PC-3 (cell line): ENCODE data around the gene TEAD1. TPM values are rescaled to one million over a fixed set of nuclear protein-coding genes. Genes with fewer than 3 reads are reported as not detected.

Experiments
- ATAC-seq: fragments of 200-7000 bp; cut with Tn5 transposase; 2 replicates; pipeline ENCODE4 v1.9.1; 2020; ENCODE audit warnings: mild to moderate bottlenecking, moderate library complexity
- BruUV-seq: library from RNA; stranded (reverse); fragments of 400-500 nt; replicated peaks from 2 replicates; lab custom pipeline; 2021; lab: Mats Ljungman, UMichigan
- CTCF ChIA-PET: fragments of 300-600 bp; sonication (Branson Sonifier 250); formaldehyde crosslinking; loops from one replicate; lab custom pipeline; 2022; ENCODE audit warnings: antibody characterized with exemption; lab: Charles Lee
- POLR2A ChIA-PET: fragments of 300-600 bp; sonication (Branson Sonifier 250); formaldehyde crosslinking; loops from one replicate; lab custom pipeline; 2022; ENCODE audit warnings: antibody characterized with exemption; ENCODE audit not compliant: unreplicated experiment; lab: Charles Lee
- DNase-seq: peaks from one replicate; pipeline ENCODE4 v3.0.0-alpha.2; 2015
- H2AFZ ChIP-seq: fragments of 300-600 bp; sonication (generic); 2 replicates; pipeline ENCODE4 v1.6.0; 2016; ENCODE audit warnings: antibody characterized with exemption, low read length
- H3F3A ChIP-seq: fragments of 300-600 bp; sonication (generic); one replicate; pipeline ENCODE4 v1.6.0; 2017; ENCODE audit warnings: antibody characterized with exemption, low read length, control low read depth, mild to moderate bottlenecking; ENCODE audit not compliant: unreplicated experiment
- H3K27ac ChIP-seq: fragments of 300-600 bp; sonication (generic); 2 replicates; pipeline ENCODE4 v1.5.1; 2016; ENCODE audit warnings: mild to moderate bottlenecking, low read length
- H3K27me3 ChIP-seq: fragments of 300-600 bp; sonication (generic); 2 replicates; pipeline ENCODE4 v1.6.1; 2016; ENCODE audit warnings: low read length, mixed read lengths
- H3K36me3 ChIP-seq: fragments of 300-600 bp; sonication (generic); 2 replicates; pipeline ENCODE4 v1.6.1; 2016; ENCODE audit warnings: low read depth, mixed run types, low read length, mixed read lengths
- H3K4me1 ChIP-seq: fragments of 300-600 bp; sonication (generic); 2 replicates; pipeline ENCODE4 v1.5.1; 2016; ENCODE audit warnings: low read length; ENCODE audit not compliant: insufficient read depth
- H3K4me2 ChIP-seq: fragments of 300-600 bp; sonication (generic); 2 replicates; pipeline ENCODE4 v1.6.0; 2016; ENCODE audit warnings: low read length
- H3K4me3 ChIP-seq: fragments of 300-600 bp; sonication (generic); 2 replicates; pipeline ENCODE4 v1.5.1; 2016; ENCODE audit warnings: mild to moderate bottlenecking, low read length, mixed read lengths
- H3K79me2 ChIP-seq: fragments of 300-600 bp; sonication (generic); 2 replicates; pipeline ENCODE4 v1.6.1; 2017; ENCODE audit warnings: low read length, mixed read lengths
- H3K9ac ChIP-seq: fragments of 300-600 bp; sonication (generic); 2 replicates; pipeline ENCODE4 v1.6.0; 2016; ENCODE audit warnings: mild to moderate bottlenecking, low read length
- H3K9me2 ChIP-seq: fragments of 300-600 bp; sonication (generic); replicated peaks from 2 replicates; pipeline ENCODE4 v1.6.1; 2016; ENCODE audit warnings: mixed run types, low read length, mixed read lengths
- H3K9me3 ChIP-seq: fragments of 300-600 bp; sonication (generic); 2 replicates; pipeline ENCODE4 v1.6.1; 2016; ENCODE audit warnings: low read length, mixed read lengths
- H4K20me1 ChIP-seq: fragments of 300-600 bp; sonication (generic); 2 replicates; pipeline ENCODE4 v1.6.1; 2016; ENCODE audit warnings: low read length, mixed read lengths
- EZH2 ChIP-seq: fragments of 300-600 bp; sonication (generic); IDR thresholded peaks from one replicate; pipeline ENCODE4 v1.6.1; 2017; ENCODE audit warnings: antibody characterized with exemption, mild to moderate bottlenecking, low read length; ENCODE audit not compliant: unreplicated experiment
- EZH2phosphoT487 ChIP-seq: fragments of 300-600 bp; sonication (generic); IDR thresholded peaks from 2 replicates; pipeline ENCODE4 v1.6.1; 2018; ENCODE audit warnings: mild to moderate bottlenecking, antibody characterized with exemption, low read length, borderline replicate concordance
- intact Hi-C: fragments of 100-400 bp; cut with micrococcal nuclease; formaldehyde crosslinking; loops from 2 replicates; pipeline ENCODE4 v1.9.0; 2023
- total RNA-seq: library from RNA; depleted of rRNA; stranded (reverse); fragments of >200 nt; gene quantifications from 2 replicates; pipeline ENCODE4 v1.2.3, GENCODE V29; 2014
- TF ChIP-seq, protein P1 (sequence below): fragments of 300-600 bp; sonication (generic); conservative IDR thresholded peaks from 2 replicates; pipeline ENCODE4 v1.5.1; 2017; ENCODE audit warnings: antibody characterized with exemption, low read depth, mild to moderate bottlenecking, low read length

TEAD1 gene
- total RNA-seq, 1 experiment from 2014 or later: 70.2 TPM

DNA sequence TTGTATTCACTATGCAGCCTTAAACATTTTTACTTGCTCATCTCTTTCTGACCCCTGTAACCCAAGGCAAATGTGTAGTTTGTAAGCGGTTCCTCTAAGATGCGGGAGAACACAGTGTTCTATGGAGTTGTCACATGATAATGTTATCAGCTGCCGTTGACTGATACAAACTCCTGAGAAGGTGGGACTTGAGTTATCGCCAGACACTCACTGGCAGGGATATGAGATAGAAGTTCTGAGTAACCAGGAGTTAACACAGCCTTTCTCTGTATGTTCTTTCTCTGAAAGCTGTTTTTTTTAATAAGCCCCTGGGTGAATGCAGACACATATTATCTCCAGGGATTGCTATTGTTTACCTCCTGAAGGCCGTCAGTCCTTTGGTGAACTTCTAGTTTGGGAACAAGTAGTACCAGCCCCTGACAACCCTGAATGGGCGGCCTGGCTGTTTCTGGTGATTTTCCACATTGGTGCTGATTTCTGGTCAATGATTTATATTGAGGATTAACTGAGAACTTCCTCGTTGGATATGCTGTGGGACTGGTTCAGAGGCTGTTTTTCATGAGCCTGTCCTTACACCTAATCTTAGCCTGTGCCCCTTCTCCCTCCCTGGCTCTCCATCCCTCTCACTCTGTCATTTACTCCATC, 179.6 kb downstream of the TEAD1 start:
- CTCF ChIA-PET: no interaction called here
- Histone ChIP-seq H3K27me3 (no peaks in the 10 kb centered on the region), H3K9me2 (no peaks in the 10 kb centered on the region), H3K4me2 (no peak overlapping the region), H4K20me1 (no peaks in the 10 kb centered on the region), H3K36me3 (no peaks in the 10 kb centered on the region), H3K4me1 (peaks cover 8% of the 10 kb centered on the region; the same call in 1 of the 2 replicates), H2AFZ (no peak overlapping the region), H3K27ac (no peak overlapping the region), H3K9me3 (no peaks in the 10 kb centered on the region), H3K79me2 (peaks cover 36% of the 10 kb centered on the region), H3K9ac (no peak overlapping the region), H3F3A (no peaks in the 10 kb centered on the region), H3K4me3 (no peak overlapping the region)
- ATAC-seq (no peak), DNase-seq (no peak)
- POLR2A ChIA-PET: no interaction called here
- intact Hi-C loops: no loop called here
- BruUV-seq: no TSS peak
- TF ChIP-seq EZH2 (no peak), EZH2phosphoT487 (no peak)
- TF ChIP-seq, protein P1, sequence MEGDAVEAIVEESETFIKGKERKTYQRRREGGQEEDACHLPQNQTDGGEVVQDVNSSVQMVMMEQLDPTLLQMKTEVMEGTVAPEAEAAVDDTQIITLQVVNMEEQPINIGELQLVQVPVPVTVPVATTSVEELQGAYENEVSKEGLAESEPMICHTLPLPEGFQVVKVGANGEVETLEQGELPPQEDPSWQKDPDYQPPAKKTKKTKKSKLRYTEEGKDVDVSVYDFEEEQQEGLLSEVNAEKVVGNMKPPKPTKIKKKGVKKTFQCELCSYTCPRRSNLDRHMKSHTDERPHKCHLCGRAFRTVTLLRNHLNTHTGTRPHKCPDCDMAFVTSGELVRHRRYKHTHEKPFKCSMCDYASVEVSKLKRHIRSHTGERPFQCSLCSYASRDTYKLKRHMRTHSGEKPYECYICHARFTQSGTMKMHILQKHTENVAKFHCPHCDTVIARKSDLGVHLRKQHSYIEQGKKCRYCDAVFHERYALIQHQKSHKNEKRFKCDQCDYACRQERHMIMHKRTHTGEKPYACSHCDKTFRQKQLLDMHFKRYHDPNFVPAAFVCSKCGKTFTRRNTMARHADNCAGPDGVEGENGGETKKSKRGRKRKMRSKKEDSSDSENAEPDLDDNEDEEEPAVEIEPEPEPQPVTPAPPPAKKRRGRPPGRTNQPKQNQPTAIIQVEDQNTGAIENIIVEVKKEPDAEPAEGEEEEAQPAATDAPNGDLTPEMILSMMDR: no peak

GRCh38 chr11:12854297-12854661, 180.1 kb downstream of the TEAD1 start:
- Histone ChIP-seq H4K20me1 (no peaks in the 10 kb centered on the region), H3K9ac (no peak overlapping the region), H3F3A (no peaks in the 10 kb centered on the region), H3K27ac (no peak overlapping the region), H3K4me3 (no peak overlapping the region), H3K9me3 (no peaks in the 10 kb centered on the region), H3K36me3 (no peaks in the 10 kb centered on the region), H2AFZ (no peak overlapping the region), H3K27me3 (no peaks in the 10 kb centered on the region), H3K79me2 (peaks cover 35% of the 10 kb centered on the region), H3K9me2 (no peaks in the 10 kb centered on the region), H3K4me1 (peaks cover 8% of the 10 kb centered on the region; the same call in 1 of the 2 replicates), H3K4me2 (no peak overlapping the region)
- POLR2A ChIA-PET: no interaction called here
- intact Hi-C loops: no loop called here
- ATAC-seq (no peak), DNase-seq (no peak)
- no TSS peak for BruUV-seq
- CTCF ChIA-PET: no interaction called here
- TF ChIP-seq EZH2 (no peak), EZH2phosphoT487 (no peak)
- TF ChIP-seq, protein P1: no peak

DNA sequence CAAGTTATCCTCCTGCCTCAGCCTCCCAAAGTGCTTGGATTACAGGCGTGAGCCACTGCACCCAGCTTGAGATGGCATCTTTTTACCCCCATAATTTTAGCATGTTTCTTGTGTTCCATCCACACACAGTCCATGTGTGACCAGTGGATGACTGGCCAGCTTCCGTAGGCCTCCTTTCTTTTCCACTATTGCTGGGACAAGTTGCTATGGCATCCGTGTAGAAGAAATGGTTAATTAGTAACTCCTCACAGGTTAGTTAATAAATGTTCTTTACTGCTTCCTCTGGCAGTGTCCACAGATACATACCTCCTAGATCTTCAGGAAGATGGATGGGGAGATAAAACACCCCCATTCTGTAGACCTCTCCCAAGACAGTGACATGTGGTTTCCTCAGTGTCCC, 180.6 kb downstream of the TEAD1 start:
- H3K4me3 ChIP-seq: no peak overlapping the region
- BruUV-seq: no TSS peak
- H3K9me3 ChIP-seq: no peaks in the 10 kb centered on the region
- DNase-seq (no peak), ATAC-seq (no peak)
- H3K36me3 ChIP-seq: no peaks in the 10 kb centered on the region
- 0 out of 2 replicates have a peak, but pooled peaks cover 1% of the 10 kb centered on the region for H4K20me1 ChIP-seq
- no peaks in the 10 kb centered on the region for H3F3A ChIP-seq
- H3K9ac ChIP-seq: no peak overlapping the region
- H3K9me2 ChIP-seq: no peaks in the 10 kb centered on the region
- no peaks in the 10 kb centered on the region for H3K27me3 ChIP-seq
- ChIA-PET CTCF (no interaction called here), POLR2A (no interaction called here)
- no peak overlapping the region for H3K27ac ChIP-seq
- intact Hi-C loops: no loop called here
- no peak overlapping the region for H3K4me2 ChIP-seq
- no peak overlapping the region for H2AFZ ChIP-seq
- TF ChIP-seq EZH2 (no peak), EZH2phosphoT487 (no peak)
- TF ChIP-seq, protein P1: no peak
- H3K4me1 ChIP-seq: peaks cover 8% of the 10 kb centered on the region; the same call in 1 of the 2 replicates
- H3K79me2 ChIP-seq: peaks cover 29% of the 10 kb centered on the region
